ENCODE measurements around the gene TFDP1.

The TFDP1 gene, protein sequence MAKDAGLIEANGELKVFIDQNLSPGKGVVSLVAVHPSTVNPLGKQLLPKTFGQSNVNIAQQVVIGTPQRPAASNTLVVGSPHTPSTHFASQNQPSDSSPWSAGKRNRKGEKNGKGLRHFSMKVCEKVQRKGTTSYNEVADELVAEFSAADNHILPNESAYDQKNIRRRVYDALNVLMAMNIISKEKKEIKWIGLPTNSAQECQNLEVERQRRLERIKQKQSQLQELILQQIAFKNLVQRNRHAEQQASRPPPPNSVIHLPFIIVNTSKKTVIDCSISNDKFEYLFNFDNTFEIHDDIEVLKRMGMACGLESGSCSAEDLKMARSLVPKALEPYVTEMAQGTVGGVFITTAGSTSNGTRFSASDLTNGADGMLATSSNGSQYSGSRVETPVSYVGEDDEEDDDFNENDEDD

DNA sequence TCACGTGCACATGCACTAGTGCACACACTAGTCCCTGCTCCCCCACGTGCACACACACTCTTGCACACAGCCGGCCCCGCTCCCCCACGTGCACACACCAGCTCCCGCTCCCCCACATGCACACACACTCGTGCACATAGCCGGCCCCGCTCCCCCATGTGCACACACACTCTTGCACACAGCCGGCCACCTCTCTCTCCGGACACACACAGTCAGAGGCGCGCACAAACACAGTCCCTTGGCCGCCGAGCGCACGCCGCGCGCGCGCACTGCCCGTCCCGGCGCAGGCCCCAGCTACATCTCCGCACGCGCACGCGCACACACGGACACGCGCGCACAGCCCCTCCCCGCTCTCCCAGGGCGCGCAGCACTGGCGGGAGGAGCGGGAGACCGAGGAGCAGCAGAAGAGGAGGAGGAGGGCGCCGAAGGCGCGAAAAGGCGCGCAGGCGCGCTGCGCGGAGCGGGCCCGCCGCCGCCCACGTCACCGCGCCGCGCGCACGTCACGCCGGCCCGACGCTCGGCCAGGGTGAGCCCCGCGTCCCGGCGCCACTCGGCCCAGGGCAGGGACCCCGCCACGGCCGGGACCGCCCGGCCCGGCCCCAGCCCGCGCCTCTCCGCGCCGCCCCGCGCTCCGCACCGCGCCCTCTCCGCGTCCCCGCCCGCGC is at the start of gene TFDP1:
TFDP1 (plus strand) TSS at position 549 of the 665 bp plus-strand sequence. CDS start 1,085 bp downstream, outside the sequence.
- peak; percentile 98 for DNase-seq (ENCODE audit: low spot score)

- DNase-seq (ENCODE audit: low spot score) = no peak
These were observed 49.2 kb upstream of the TFDP1 start for GRCh38 chr13:113535381-113535781.

DNA sequence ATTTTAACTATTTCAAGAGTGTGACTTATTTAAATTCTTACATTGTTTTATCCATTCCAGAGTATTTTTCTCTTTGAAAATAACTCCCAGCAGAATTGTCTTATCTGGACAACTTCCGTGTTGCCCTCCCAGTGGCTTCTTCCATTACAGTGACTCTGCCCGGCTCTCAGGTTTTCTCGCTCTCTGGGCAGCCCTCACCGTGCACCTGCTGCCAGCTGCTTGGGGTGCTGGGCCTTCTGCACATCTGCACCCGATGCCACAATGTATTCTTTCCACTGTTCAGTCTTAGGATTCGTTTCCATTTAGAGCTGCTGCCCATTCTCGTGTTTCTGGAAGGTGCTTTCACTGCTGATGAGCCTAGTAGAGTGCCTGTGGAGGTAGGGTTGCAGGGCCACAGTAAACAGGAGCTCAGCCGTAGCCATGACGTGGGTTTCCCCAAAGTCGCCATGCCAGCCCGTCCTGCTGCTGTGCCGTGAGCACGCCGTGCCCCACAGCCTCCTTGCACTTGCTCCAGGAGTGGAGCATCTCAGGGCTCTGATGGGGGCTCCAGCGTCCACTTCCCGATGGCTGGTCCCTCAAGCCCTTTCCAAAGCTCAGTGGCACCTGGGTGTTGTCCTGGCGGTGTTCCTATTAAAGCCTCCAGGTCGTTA is 48.0 kb upstream of the TFDP1 start:
- DNase-seq (ENCODE audit: low spot score) = no peak

- no peak for DNase-seq (ENCODE audit: low spot score)
These were observed 47.3 kb upstream of the TFDP1 start for GRCh38 chr13:113537205-113537604.

DNA sequence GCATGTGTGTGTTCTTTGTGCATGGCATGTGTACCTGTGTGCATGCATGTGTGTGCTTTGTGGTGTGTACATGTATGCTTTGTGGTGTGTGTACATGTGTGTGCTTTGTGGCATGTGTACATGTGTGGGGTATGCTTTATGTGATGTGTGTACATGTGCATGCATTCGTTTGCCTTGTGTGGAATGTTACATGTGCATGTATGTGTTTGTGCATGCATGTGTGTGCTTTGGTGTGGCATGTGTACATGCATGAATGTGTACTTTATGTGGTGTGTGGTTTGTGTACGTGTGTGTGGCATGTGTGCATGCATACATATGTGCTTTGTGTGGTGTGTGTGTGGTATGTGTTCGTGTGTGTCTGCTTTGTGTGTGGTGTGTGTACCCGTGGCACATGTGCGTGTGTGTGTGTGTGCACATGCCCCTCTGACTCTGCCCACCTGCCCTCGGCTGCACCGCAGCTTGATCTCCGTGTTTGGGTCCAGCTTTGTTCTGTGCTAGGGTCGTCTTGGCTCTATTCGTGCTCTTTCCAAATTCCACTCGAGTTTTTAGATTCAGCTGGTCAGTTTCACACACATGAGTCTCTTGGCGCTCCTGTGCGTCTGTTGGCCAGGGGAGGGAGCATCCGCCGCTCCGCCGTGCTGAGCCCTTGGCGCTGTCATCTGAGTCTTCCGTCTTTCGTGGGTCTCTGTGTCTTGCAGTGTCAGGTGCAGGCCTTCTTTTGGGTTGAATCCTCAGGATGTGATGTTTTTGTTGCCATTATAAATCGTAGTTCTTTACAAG is 46.5 kb upstream of the TFDP1 start:
- no peak for DNase-seq (ENCODE audit: low spot score)

GRCh38 chr13:113538689-113539058 is 45.9 kb upstream of the TFDP1 start:
- DNase-seq (ENCODE audit: low spot score) = no peak

- no peak for DNase-seq (ENCODE audit: low spot score)
These were observed 45.4 kb upstream of the TFDP1 start for GRCh38 chr13:113539176-113539575.

- no peak for DNase-seq (ENCODE audit: low spot score)
These were observed 44.7 kb upstream of the TFDP1 start for GRCh38 chr13:113539822-113540221.

DNA sequence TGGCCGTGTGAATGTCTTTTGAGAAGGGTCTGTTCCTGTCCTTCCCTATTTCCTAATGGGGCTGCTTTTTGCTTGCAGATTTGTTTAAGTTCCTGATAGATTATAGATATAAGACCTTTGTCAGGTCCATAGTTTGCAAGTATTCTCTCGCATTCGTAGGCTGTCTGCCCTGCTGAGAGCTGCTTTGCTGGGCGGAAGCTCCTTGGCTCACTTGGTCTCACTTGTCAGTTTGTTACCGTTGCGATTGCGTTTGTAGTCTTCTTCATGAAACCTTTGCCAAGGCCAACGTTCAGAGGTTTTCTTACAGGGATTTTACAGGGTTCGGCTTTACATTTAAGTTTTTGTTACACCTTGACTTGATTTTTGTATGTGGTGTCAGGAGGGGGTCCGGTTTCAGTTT is 44.0 kb upstream of the TFDP1 start:
- DNase-seq (ENCODE audit: low spot score) = no peak

- DNase-seq (ENCODE audit: low spot score) = no peak
These were observed 41.7 kb upstream of the TFDP1 start for GRCh38 chr13:113542751-113543424.

DNA sequence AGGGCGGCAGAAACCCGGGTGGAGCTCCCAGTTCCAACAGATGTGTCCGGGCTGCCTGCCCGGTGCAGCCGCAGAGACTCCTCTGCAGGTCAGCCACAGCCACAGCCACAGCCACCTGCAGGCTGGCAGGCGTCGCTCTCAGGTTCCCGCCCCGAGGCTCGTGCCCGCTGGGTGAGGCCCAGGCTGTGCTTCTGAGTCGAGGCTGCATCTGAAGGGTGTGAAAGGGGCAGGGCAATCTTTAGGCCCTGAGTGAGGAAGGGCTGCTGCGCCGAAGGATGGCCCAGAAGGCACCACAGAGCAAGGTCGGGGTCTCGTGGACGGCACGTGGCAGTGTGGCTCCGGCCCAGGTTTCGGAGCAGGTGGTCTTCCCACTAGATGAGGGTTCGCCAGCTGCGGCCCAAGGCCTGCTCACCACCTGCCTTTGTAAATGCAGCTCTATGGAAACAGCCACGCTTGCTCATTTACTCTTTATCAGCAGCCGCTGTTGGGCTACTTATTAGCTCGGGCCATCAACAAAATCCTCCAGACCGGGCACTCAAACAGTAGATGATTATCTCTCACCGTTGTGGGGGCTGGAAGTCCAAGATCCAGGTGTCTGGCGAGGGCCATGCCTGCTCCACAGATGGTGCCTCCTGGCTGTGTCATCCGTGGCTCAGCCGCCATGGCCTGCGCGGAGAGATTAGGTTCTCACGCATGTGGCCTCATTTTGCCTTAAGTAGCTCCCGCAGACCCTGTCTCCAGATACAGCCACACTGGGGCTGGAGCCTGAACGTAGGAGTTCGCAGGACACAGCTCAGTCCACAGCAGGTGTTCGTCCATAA is 40.3 kb upstream of the TFDP1 start:
- DNase-seq (ENCODE audit: low spot score) = no peak

- DNase-seq (ENCODE audit: low spot score) = no peak
These were observed 39.7 kb upstream of the TFDP1 start for GRCh38 chr13:113544896-113545295.

- peak; percentile 47 for DNase-seq (ENCODE audit: low spot score)
These were observed 39.1 kb upstream of the TFDP1 start for GRCh38 chr13:113545455-113545930.

GRCh38 chr13:113545931-113546516 is 38.5 kb upstream of the TFDP1 start:
- DNase-seq (ENCODE audit: low spot score) = no peak

- peak; percentile 77 for DNase-seq (ENCODE audit: low spot score)
These were observed 37.8 kb upstream of the TFDP1 start for GRCh38 chr13:113546571-113547237.

DNA sequence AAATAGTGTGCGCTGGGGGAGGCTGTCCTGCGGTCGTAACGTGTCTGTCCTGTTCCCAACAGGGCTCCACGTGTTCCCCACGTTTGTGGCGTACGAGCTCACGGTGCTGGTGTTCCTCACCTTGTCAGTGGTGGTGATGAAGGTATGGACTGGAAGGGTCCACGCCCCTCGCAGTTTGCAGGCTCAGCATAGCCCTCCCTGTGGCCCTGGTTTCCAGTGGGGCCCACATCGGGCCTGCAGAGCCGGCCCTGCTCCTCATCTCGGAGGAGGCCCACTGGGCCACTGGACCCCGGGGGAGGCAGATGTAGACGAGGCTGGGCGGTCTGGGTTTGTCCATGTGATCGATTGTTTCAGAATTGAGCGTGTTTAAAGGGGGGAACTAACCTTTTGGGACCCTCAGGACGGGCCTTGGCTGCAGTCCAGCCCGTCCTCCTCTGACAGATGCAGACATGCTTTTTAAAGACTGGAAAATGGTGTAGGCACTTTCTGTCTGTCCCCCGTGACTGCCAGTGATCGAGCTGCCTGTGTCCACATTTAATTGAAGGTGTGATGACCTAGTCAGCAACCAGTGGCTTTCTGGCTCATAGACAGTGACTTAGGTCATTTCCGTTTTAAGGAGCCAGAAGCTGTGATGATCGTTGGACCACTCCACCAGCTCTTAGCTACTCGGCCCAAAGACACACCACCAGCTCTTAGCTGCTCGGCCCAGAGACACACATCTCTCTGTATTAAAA is 37.1 kb upstream of the TFDP1 start:
- peak; percentile 60 for DNase-seq (ENCODE audit: low spot score)

- no peak for DNase-seq (ENCODE audit: low spot score)
These were observed 36.3 kb upstream of the TFDP1 start for GRCh38 chr13:113548171-113548641.

DNA sequence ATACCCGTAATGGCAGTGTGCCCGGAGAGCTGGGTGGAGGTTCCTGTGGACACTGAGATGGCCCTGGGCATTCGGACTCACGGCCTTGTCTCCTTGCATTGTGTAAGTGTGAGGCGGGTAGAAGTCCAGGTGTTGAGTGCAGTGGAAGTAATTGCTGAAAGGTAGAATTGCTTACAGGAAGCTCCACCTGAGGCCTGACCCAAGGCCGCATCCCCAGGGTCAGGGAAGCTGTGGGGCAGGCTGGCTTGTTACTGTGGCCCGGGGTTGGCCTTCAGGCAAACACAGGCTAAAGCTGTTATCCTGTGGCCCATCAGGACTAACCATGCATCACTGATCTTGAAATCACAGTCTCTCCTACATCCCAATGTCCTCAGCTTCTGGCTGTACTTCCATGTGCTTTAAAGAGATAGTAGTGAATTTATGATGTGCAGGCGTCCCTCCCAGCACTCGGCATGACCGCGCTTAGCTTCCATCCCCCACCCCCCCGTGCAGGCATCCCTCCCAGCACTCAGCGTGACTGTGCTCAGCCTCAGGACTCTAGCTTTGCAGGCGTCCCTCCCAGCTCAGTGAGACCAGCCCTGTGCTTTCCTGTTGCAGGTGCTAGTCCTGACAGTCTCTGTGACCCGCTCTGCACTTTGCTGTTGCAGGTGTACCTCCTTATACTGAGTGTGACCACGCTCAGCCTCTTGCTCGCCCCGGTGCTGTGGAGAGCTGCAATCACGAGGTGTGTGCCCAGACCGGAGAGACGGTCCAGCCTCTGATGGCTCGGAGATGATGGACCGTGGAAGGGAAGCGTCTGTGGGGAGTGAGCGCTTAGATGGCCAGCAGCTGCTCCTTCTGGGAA is 35.6 kb upstream of the TFDP1 start:
- DNase-seq (ENCODE audit: low spot score) = no peak

All from AG08396 (cell line).